WI38 (cell line): ENCODE measurements around the gene SPATA7.

ENCODE experiments used
- H3K4me3 ChIP-seq: 2 replicates; pipeline ENCODE4 v1.5.1; 2011; ENCODE audit warnings: low read depth, mild to moderate bottlenecking, control low read depth, low read length
- TF ChIP-seq, protein P1 (sequence below): IDR thresholded peaks from 2 replicates; pipeline ENCODE4 v1.5.1; 2012; ENCODE audit warnings: low read depth, mild to moderate bottlenecking, control low read depth, low read length

Gene SPATA7

GRCh38 chr14:88470542-88471440, 85.3 kb downstream of the SPATA7 start:
- no peak overlapping the region for H3K4me3 ChIP-seq
- TF ChIP-seq, protein P1, sequence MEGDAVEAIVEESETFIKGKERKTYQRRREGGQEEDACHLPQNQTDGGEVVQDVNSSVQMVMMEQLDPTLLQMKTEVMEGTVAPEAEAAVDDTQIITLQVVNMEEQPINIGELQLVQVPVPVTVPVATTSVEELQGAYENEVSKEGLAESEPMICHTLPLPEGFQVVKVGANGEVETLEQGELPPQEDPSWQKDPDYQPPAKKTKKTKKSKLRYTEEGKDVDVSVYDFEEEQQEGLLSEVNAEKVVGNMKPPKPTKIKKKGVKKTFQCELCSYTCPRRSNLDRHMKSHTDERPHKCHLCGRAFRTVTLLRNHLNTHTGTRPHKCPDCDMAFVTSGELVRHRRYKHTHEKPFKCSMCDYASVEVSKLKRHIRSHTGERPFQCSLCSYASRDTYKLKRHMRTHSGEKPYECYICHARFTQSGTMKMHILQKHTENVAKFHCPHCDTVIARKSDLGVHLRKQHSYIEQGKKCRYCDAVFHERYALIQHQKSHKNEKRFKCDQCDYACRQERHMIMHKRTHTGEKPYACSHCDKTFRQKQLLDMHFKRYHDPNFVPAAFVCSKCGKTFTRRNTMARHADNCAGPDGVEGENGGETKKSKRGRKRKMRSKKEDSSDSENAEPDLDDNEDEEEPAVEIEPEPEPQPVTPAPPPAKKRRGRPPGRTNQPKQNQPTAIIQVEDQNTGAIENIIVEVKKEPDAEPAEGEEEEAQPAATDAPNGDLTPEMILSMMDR: no peak

GRCh38 chr14:88473791-88474190, 88.3 kb downstream of the SPATA7 start:
- TF ChIP-seq, protein P1: no peak
- no peak overlapping the region for H3K4me3 ChIP-seq

DNA sequence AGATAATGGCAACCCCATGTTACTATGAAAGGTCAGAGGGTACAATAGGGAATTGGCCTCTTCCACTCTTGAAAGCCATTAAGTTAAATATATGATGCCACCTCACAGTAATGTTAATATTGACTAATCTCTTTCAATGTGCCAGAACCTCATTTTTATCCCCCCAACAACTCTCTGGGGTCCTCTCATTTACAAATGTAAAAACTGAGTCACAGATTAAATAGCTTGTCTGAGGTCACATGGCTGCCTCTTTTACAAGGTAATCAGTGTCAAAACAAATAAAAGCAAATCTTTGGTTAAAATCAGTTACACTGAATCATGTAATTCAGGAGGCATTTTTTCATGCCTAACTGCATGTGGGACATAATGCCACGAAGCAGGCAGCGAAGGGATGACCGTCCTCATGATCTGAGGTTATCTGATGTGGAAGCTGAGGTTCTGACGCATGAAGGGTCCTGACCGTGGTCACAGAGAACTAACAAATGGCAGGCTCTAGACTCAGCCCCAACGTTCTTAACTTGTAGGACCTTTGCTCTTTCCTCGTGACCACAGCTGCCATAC, 90.8 kb downstream of the SPATA7 start:
- TF ChIP-seq, protein P1: no peak
- no peak overlapping the region for H3K4me3 ChIP-seq

DNA sequence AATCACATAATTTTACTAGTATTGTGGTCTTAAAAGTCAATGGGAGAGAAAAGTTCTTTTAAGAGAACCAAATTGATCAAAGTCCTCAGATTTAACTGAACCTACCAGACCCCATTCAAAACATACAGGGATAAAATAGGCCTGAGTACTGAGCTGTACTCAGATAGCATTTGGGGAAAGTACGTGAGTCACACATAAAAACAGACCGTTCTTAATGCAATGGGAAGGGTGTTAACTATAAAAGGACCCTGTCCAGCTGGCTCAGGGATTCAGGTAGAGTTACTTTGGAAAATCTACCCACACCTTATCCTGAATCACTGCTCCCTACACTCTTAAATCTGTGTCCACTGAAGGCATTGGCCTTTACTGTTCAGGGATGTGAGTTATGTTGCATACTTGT, 91.4 kb downstream of the SPATA7 start:
- TF ChIP-seq, protein P1: no peak
- H3K4me3 ChIP-seq: no peak overlapping the region

GRCh38 chr14:88477513-88478250, 92.2 kb downstream of the SPATA7 start:
- H3K4me3 ChIP-seq: no peak overlapping the region
- TF ChIP-seq, protein P1: no peak

DNA sequence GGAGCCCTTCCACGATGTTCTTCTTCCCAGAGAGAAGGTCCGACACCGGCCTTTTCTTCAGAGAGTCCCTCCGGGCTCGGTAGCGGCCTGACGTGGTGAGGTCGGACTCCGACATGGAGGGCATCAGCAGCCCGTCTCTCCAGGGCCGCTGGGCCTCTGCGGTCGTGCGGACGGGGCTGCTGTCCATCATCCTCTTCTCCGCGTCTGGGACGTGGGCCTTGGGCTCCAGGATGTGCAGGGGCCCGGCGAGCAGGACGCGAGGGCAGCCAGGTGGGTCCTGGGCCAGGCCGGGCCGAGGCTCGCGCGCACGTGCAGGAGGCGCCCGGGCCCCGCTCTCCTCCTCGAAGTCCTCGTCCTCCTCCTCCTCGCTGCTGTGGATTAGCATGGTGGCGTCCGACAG, 93.5 kb downstream of the SPATA7 start:
- H3K4me3 ChIP-seq: no peak overlapping the region
- TF ChIP-seq, protein P1: no peak
